GM19099 (cell line): ENCODE data around the gene ZBTB20.

Source experiments
- POLR2A ChIP-seq: IDR thresholded peaks from 3 replicates; pipeline ENCODE4 v1.6.1; 2011; ENCODE audit warnings: low read depth; ENCODE audit not compliant: insufficient read length; ENCODE audit errors: extremely low read depth

Gene ZBTB20

DNA sequence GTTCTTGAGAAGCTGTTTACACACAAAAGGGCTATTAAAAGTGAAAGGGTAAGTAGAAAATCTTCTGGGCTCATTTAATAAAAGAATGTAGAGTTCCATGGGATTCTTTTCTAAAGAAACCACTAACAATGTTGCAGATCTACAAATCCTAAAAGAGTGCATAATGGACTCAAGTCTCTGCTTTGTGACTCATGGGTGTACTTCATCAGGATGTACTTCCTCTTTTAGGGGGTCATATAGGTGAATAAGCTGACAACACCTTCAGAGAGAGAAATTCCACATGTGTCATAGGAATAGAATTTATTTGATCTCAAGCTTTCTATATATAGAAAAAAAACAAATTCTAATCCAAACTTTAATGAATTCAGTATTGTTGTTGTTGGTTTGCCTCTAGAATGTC, 497.8 kb downstream of the ZBTB20 start:
- no peak for TF ChIP-seq POLR2A

DNA sequence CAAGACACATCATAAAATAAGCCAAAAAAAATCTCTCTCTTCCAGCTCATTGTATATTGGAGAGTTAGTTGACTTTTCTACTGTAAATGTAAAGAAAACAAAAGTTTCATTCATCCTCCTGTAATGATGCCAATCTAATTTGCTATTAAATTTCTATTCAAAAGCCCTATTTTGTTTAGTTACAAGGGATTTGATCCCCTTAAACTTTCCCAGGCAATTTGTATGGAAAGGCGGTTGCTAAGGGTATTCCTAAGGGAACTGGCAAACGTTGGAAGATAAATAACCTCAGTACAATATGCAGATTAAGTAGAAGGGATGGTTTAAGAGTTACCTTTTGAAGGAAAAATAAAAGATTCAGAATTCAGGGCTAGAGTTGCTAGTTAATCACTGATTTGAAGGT, 500.6 kb downstream of the ZBTB20 start:
- TF ChIP-seq POLR2A: no peak

DNA sequence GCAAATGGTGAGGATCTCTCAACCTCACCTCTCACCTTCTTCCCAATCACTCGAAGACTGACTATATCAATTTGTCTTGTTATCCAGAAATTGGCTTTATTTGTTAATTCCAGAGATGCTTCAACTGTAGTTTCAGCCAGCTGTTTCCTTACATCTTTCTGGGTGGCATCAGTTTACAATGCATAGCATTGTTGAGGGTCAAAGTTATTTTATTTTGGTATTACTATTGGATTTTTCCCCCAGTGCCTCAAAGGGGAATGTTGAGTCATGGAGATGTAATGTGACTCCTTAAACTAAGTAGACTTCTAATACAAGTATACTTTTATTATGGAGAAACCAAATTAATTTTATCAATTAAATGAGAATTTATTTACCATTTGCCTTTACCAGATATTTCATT, 501.7 kb downstream of the ZBTB20 start:
- TF ChIP-seq POLR2A: no peak

DNA sequence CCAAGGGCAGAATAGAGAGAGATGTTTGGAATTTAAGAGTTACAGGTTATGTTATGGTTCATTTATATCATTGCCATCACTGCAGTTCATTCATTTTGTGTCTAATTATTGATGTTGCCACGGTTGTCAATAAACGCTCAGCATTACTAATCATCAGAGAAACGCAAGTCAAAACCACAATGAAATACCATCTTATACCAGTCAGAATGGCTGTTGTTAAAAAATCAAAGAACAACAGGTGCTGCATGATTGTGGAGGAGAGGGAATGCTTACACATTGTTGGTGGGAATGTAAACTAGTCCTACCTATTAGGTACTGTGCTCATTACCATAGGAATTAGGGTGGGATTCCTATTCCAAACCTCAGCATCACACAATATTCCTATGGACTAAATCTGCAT, 502.7 kb downstream of the ZBTB20 start:
- no peak for TF ChIP-seq POLR2A

GRCh38 chr3:114642951-114643741, 503.9 kb downstream of the ZBTB20 start:
- no peak for TF ChIP-seq POLR2A

- no peak for TF ChIP-seq POLR2A
Measured at GRCh38 chr3:114640126-114640525, 507.0 kb downstream of the ZBTB20 start.

GRCh38 chr3:114639171-114639570, 507.9 kb downstream of the ZBTB20 start:
- TF ChIP-seq POLR2A: no peak

DNA sequence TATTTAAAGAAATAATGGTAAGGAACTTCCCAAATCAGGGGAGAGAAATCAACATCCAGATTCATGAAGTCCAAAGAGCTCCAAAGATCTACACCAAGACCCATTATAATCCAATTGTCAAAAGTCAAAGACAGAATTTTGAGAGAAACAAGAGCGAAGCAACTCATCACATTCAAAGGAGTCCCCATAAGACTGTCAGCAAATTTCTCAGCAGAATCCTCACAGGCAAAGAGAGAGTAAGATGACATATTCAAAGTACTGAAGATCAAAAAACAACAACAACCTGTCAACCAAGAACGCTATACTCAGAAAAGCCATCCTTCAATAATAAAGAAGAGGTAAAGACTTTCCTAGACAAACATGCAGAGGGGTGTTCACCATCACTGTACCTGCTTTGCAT, 511.2 kb downstream of the ZBTB20 start:
- TF ChIP-seq POLR2A: no peak

DNA sequence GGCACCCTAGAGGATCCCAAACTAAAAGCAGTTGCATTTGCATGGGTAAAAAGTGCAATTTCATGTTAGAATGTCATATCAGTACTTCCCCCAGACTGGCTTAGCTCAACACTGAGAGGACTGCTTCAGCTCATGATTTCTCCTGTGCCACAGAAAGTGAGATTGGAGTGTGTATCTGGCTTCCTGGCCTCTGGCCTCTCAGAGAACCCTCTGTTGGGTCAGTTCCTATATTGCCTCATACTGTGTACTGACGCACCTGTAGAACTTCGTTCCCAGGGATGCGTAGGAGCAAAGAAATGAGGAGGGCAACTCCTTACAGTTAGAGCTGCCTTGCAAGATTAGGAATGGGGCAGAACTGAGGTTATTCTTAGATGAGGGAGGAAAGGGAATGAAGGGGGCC, 512.5 kb downstream of the ZBTB20 start:
- TF ChIP-seq POLR2A: no peak

DNA sequence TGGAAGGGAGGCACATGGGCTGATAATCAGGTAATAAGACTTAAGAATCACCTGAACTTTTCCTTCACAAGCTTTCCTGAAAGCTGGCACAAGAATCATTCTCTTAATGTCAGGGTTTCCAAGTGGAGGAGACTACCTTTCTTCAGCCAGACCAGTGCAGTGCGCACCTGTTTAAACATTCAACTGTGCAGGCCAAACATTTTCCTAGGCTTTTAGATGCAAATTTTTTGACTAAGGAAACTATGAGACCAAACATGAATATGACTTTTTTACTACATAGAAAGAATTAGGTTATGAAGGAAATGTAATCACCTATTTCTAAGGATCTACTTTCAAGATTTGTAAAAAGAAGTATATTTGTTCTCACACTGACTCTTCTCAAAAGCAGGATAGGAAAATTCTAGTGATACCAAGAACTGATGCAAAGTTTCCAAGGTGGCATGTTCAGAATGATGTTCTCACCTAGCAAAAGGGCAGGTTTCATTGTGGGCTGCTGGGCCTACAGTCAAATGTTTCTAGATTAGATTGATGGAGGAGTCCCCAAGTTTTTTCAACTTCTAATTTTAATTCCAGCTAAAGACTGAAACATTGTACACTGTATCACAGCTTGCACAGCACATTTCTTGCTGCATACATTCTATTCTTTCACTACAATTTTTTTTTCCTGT, 514.2 kb downstream of the ZBTB20 start:
- no peak for TF ChIP-seq POLR2A

DNA sequence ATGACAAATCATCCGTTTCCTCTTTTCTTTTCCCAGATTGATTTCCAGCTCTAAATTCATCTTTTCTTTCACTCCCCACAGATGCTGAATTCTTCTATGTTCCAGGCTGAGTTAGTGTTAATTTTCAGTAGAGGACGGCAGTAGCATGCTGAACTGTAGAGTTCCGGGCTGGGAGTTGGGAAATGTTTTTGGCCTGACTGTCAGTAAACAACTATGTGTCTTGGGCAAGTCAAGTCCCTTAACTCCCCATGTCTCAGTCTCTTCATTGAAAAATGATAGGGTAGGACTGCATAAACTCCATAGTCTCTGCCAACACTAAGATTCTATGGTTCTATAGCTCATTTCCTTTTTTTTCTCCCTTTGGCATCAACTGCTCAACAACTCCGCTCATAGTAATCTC, 519.3 kb downstream of the ZBTB20 start:
- no peak for TF ChIP-seq POLR2A

GRCh38 chr3:114626751-114627150, 520.3 kb downstream of the ZBTB20 start:
- no peak for TF ChIP-seq POLR2A

GRCh38 chr3:114624571-114625181, 522.4 kb downstream of the ZBTB20 start:
- TF ChIP-seq POLR2A: no peak

GRCh38 chr3:114624047-114624445, 523.0 kb downstream of the ZBTB20 start:
- no peak for TF ChIP-seq POLR2A

DNA sequence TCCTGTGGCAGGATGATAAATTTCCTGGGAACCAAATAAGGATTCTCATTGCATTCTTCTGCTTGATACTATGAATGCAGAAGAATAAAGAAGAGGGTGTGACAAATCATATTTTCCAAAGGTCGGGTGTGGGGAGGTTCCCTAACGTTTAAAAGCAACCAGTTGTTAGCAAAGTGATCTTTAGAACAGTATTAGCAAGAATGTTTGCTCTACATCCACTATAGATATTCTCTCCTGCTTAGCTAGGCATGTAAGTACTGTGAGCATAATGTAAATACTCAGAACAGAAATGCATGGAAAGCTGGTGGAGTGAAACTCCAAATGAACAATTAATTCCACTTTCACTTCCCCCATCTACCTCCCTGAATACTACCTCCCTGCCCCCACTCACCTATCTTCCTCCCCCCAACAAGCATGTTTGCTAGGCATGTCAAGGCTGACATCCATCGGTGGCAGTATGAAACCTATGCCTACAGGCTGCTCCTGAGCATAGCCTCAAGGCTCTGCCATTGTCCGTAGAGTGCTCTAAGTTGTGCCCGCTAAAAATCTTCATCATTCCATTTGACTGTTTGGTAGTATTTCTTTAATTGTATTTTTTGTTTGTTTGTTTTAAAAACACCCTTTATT, 523.6 kb downstream of the ZBTB20 start:
- no peak for TF ChIP-seq POLR2A
